Neural progenitor cell (in vitro differentiated cells): ENCODE data around the gene SYNGR2.

Source experiments
- EZH2 ChIP-seq: fragments of 200-600 bp; sonication (generic); IDR thresholded peaks from 2 replicates; pipeline ENCODE4 v1.6.1; 2017; ENCODE audit warnings: antibody characterized with exemption, mild to moderate bottlenecking, moderate library complexity
- EZH2phosphoT487 ChIP-seq: fragments of 200-600 bp; sonication (generic); IDR thresholded peaks from 2 replicates; pipeline ENCODE4 v1.6.1; 2017; ENCODE audit warnings: antibody characterized with exemption
- TF ChIP-seq, protein P1 (sequence below): fragments of 200-600 bp; sonication (generic); IDR thresholded peaks from 2 replicates; pipeline ENCODE4 v1.5.1; 2017; ENCODE audit warnings: antibody characterized with exemption, mild to moderate bottlenecking

DNA sequence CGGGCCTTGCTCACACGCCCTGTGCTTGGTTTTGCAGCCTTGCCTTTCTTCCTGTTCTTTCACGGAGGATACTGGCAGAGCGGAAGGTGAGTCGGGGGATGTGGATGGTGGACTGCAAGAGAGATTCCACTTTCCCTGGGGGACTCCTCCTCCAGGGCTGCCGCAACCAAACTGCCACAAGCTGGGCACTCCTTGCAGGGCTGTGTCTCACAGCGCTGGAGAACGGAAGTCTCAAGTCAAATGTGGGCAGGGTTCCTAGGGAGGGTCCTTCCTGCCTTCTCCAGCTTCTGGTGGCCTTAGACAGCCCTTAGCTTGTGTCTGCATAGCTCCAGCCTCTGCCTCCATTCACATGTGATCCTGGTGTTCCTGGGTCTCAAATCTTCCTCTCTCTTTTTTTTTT is 34.3 kb downstream of the SYNGR2 start:
- TF ChIP-seq, protein P1, sequence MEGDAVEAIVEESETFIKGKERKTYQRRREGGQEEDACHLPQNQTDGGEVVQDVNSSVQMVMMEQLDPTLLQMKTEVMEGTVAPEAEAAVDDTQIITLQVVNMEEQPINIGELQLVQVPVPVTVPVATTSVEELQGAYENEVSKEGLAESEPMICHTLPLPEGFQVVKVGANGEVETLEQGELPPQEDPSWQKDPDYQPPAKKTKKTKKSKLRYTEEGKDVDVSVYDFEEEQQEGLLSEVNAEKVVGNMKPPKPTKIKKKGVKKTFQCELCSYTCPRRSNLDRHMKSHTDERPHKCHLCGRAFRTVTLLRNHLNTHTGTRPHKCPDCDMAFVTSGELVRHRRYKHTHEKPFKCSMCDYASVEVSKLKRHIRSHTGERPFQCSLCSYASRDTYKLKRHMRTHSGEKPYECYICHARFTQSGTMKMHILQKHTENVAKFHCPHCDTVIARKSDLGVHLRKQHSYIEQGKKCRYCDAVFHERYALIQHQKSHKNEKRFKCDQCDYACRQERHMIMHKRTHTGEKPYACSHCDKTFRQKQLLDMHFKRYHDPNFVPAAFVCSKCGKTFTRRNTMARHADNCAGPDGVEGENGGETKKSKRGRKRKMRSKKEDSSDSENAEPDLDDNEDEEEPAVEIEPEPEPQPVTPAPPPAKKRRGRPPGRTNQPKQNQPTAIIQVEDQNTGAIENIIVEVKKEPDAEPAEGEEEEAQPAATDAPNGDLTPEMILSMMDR, result no peak
- TF ChIP-seq EZH2phosphoT487 (no peak), EZH2 (no peak)
